Fibroblast of the aortic adventitia (primary cell): ENCODE results near the gene SHANK1. TPM values are rescaled to one million over a fixed set of nuclear protein-coding genes. Genes with fewer than 3 reads are reported as not detected.

Source experiments
- DNase-seq: peaks from one replicate; pipeline ENCODE4 v3.0.0-alpha.2; 2010; ENCODE audit warnings: low read depth
- H3K4me3 ChIP-seq: 2 replicates; pipeline ENCODE4 v1.5.1; 2011; ENCODE audit warnings: low read depth, mild to moderate bottlenecking, control low read depth, low read length, moderate library complexity
- total RNA-seq: library from RNA; depleted of rRNA; stranded (reverse); fragments of >200 nt; gene quantifications from 2 replicates; pipeline ENCODE4 v1.2.3, GENCODE V29; 2012; ENCODE audit warnings: low replicate concordance
- TF ChIP-seq, protein P1 (sequence below): IDR thresholded peaks from 2 replicates; pipeline ENCODE4 v1.5.1; 2011; ENCODE audit warnings: mild to moderate bottlenecking, low read length, control low read depth, inconsistent platforms; ENCODE audit not compliant: insufficient read depth

Gene SHANK1
- total RNA-seq, 1 donor, result 4.2 TPM

DNA sequence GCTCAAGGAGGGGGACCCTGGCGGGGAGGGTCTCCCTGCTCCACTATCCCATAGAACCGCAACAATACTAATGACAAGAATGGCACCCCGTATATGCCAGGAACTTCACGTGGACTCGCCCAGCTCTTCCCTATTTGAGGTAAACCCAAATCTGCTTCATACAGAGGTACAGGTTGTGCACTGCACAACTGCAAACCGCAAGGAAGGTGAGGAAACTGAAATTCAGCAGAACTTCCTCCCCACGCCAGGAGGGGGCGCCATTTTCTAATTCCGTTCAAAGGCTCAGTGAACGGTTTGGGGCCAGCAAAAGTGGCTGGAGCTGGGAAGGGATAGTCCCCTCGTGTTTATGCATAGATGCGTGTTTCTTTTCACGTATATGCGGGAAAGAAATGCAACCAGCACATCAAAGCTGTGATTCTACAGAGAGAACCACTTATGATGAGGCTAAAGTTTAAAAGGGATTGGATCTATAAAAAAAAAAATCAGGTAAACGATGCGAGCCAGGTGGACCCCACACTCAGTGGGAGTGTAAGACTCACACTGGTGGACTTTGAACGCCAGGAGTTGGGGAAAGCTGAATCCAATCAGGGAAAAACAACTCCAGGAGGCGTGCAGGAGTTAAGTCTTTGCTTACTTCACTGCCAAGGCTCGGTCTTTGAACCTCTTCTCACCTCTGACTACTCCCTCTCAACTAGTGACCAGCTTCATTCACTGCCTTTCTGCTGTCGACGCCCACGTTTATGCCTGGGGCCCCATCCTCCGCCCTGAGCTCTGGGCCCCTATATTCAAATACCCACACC, 50.1 kb downstream of the SHANK1 start:
- DNase-seq, result peak; percentile 44

GRCh38 chr19:50668879-50669278, 50.7 kb downstream of the SHANK1 start:
- no peak for DNase-seq
- H3K4me3 ChIP-seq, result no peak overlapping the region
- TF ChIP-seq, protein P1, sequence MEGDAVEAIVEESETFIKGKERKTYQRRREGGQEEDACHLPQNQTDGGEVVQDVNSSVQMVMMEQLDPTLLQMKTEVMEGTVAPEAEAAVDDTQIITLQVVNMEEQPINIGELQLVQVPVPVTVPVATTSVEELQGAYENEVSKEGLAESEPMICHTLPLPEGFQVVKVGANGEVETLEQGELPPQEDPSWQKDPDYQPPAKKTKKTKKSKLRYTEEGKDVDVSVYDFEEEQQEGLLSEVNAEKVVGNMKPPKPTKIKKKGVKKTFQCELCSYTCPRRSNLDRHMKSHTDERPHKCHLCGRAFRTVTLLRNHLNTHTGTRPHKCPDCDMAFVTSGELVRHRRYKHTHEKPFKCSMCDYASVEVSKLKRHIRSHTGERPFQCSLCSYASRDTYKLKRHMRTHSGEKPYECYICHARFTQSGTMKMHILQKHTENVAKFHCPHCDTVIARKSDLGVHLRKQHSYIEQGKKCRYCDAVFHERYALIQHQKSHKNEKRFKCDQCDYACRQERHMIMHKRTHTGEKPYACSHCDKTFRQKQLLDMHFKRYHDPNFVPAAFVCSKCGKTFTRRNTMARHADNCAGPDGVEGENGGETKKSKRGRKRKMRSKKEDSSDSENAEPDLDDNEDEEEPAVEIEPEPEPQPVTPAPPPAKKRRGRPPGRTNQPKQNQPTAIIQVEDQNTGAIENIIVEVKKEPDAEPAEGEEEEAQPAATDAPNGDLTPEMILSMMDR, result no peak

More for the DNA sequence above, 50.1 kb downstream of the SHANK1 start:
- TF ChIP-seq, protein P1, result peak; percentile 82
- no peak overlapping the region for H3K4me3 ChIP-seq

GRCh38 chr19:50668416-50668815, 51.2 kb downstream of the SHANK1 start:
- H3K4me3 ChIP-seq, result no peak overlapping the region
- DNase-seq, result no peak
- TF ChIP-seq, protein P1, result no peak

- DNase-seq, result no peak
- TF ChIP-seq, protein P1, result no peak
- H3K4me3 ChIP-seq, result no peak overlapping the region
These were observed 51.8 kb downstream of the SHANK1 start for GRCh38 chr19:50667759-50668231.

- no peak overlapping the region for H3K4me3 ChIP-seq
- no peak for DNase-seq
- TF ChIP-seq, protein P1, result no peak
These were observed 52.3 kb downstream of the SHANK1 start for GRCh38 chr19:50667177-50667758.

DNA sequence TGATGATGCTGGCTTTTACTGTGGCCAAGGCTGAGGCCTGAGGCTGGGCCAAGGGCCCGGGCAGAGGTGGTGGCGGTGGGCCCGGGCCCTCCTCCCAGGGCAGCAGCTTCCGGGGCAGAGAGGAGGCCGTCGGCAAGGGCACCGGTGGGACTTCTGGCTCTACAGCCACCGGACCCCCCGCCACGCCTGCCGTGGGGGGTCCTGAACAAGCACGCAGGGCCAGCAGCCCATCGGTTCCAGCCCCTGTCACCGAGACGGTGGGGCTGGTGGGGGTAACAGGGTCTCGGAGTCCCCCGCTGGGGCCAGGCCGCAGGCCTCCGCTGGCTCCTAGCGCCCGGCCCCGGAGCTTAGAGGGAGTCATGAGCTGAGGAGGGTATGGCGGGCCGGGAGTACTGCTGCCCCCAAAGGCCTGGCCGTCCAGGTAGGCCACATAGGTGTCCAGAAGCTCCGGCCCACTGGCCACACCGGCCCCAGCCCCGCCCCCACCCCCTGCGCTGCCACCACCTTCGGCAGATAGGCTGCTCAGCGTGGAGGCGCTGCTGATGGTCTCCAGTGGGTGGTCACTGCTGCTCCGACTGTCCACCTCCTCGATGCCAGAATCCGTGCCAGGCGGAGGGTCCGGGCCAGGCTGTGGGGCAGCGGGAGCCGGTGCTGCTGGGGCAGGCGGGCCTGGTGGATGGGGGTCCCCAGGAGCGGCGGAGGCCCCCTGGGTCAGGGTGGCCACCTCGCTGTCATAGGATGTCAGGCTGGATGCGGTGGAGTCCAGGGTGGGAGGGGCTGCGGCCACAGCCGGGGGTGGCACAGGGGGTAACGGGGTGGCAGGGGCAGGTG, 53.0 kb downstream of the SHANK1 start:
- no peak for DNase-seq
- no peak overlapping the region for H3K4me3 ChIP-seq
- TF ChIP-seq, protein P1, result no peak
